K562 (cell line): ENCODE data around the gene KISS1R. TPM values are rescaled to one million over a fixed set of nuclear protein-coding genes. Genes with fewer than 3 reads are reported as not detected.

Experiments used
- BRD4 ChIP-seq: fragments of 200-600 bp; sonication (generic); IDR thresholded peaks from 2 replicates; pipeline ENCODE4 v1.6.1; 2017; ENCODE audit warnings: inconsistent platforms
- ELF1 ChIP-seq: fragments of 200-800 bp; sonication (Bioruptor generic); IDR thresholded peaks from 2 replicates; pipeline ENCODE4 v1.6.1; 2016; ENCODE audit warnings: missing genetic modification characterization, missing compliant biosample characterization
- NFATC3 ChIP-seq: fragments of 450-650 bp; IDR thresholded peaks from 2 replicates; pipeline ENCODE4 v1.6.1; 2017; ENCODE audit warnings: mild to moderate bottlenecking
- PCBP1 ChIP-seq: fragments of 200-400 bp; formaldehyde crosslinking; IDR thresholded peaks from 2 replicates; pipeline ENCODE4 v1.6.1; 2018; ENCODE audit warnings: mild to moderate bottlenecking, low read depth, low read length; ENCODE audit not compliant: poor library complexity, severe bottlenecking
- RBBP5 ChIP-seq: fragments of 200-600 bp; sonication (generic); IDR thresholded peaks from 2 replicates; pipeline ENCODE4 v1.6.1; 2012; ENCODE audit warnings: borderline replicate concordance, mild to moderate bottlenecking, low read length, control low read depth, inconsistent platforms; ENCODE audit not compliant: insufficient read depth, poor library complexity, severe bottlenecking
- RBFOX2 ChIP-seq: fragments of 200-400 bp; formaldehyde crosslinking; IDR thresholded peaks from 2 replicates; pipeline ENCODE4 v1.6.1; 2017; ENCODE audit warnings: low read depth, mild to moderate bottlenecking, low read length, moderate library complexity
- VEZF1 ChIP-seq: fragments of 200-800 bp; sonication (Bioruptor generic); IDR thresholded peaks from 2 replicates; pipeline ENCODE4 v1.6.1; 2017; ENCODE audit warnings: missing genetic modification characterization, missing compliant biosample characterization
- YY1 ChIP-seq, 3 experiments: IDR thresholded peaks; 2 replicates each; pipeline ENCODE4 v1.6.1; 2011; ENCODE audit warnings: low read length in 2 of 3, mild to moderate bottlenecking in 2 of 3, moderate library complexity in 2 of 3, borderline replicate concordance in 1 of 3, control low read depth in 1 of 3, low read depth in 1 of 3; ENCODE audit not compliant: insufficient read depth in 3 of 3, insufficient replicate concordance in 2 of 3, control insufficient read depth in 1 of 3, insufficient read length in 1 of 3; ENCODE audit errors: extremely low read depth in 1 of 3
- ZBTB17 ChIP-seq: fragments of 450-650 bp; formaldehyde crosslinking; IDR thresholded peaks from 2 replicates; pipeline ENCODE4 v1.4.0; 2020; ENCODE audit warnings: mild to moderate bottlenecking
- polyA plus RNA-seq, 8 experiments: library from polyadenylated mRNA; depleted of rRNA in 4 of 8; stranded (reverse) in 5 of 8; unstranded in 3 of 8; fragments of >200 nt; fragmentation: Nextera tagmentation in 2 of 8; fragmentation: Illumina TruSeq in 1 of 8; extraction: Ambion mirVana in 2 of 8; extraction: Trizol in 1 of 8; gene quantifications; 2 replicates each; pipeline versions ENCODE4 v1.2.1 to v1.2.3, GENCODE V29; 2011 to 2014; ENCODE audit warnings: inconsistent platforms in 1 of 8, missing spikeins in 1 of 8
- total RNA-seq, 7 experiments: library from RNA; depleted of rRNA in 6 of 7; stranded (reverse); fragments of >200 nt in 6 of 7; fragmentation: Illumina TruSeq in 2 of 7; extraction: Trizol in 2 of 7; gene quantifications; 2 replicates each; pipeline versions ENCODE4 v1.2.1 to v1.2.3, GENCODE V29; 2011 to 2021; ENCODE audit warnings: low replicate concordance in 1 of 7
- TF ChIP-seq, protein P1 (sequence below), 2 experiments: fragments of 450-650 bp; conservative IDR thresholded peaks; 2 replicates each; pipeline ENCODE4 v1.6.1; 2017; ENCODE audit warnings: mild to moderate bottlenecking in 2 of 2, moderate library complexity in 2 of 2
- TF ChIP-seq, protein P2 (sequence below): fragments of 450-650 bp; IDR thresholded peaks from 2 replicates; pipeline ENCODE4 v1.6.1; 2016; ENCODE audit warnings: borderline replicate concordance
- TF ChIP-seq, protein P3 (sequence below): fragments of 450-650 bp; IDR thresholded peaks from 2 replicates; pipeline ENCODE4 v1.6.1; 2016; ENCODE audit warnings: antibody characterized with exemption
- TF ChIP-seq, protein P4 (sequence below): sonication (generic); formaldehyde crosslinking; IDR thresholded peaks from 2 replicates; pipeline ENCODE4 v1.8.1; 2023; ENCODE audit warnings: mild to moderate bottlenecking, missing genetic modification reagents

Gene KISS1R
- total and polyA plus RNA-seq, 9 of the 15 experiments (the other 6 are each of a cell fraction or from before 2014, with no cell fraction given) = 0.37 to 39.4 (median 2.0) TPM

DNA sequence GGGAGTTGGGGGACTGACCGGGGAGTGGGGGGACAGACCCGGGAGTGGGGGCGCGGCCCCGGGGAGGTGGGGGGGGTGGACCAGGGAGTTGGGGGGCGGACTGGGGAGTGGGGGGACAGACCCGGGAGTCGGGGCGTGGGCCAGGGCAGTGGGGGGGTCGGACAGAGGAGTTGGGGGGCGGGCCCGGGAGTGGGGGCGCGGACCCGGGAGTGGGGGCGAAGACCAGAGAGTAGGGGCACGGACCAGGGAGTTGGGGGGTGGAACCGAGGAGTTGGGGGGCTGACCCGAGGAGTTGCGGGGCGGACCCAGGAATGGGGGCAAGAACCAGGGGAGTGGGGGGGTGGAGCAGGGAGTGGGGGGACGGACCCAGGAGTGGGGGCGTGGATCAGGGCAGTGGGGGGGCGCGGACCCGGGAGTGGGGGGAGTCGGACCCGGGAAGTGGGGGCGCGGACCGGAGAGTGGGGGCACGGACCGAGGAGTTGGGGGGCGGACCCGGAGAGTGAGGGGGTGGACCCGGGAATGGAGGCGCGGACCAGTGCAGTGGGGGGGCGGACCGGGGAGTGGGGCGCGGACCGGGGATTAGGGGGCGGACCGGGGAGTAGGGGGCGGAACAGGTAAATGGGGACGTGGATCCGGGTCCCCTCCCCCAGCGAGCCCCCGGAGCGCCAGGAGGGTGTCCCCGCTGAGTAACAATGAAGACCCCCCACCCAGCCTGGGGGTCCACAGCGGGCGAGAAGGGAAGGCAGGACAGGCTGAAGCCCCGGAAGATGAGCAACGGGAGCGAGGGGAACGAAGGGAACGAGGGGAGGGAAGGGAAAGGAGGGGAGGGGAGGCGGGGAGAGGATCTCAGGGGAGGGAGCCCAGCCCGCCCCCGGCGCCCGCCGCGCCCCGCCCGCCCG, 4.7 kb upstream of the KISS1R start (continued):
- TF ChIP-seq, protein P1, sequence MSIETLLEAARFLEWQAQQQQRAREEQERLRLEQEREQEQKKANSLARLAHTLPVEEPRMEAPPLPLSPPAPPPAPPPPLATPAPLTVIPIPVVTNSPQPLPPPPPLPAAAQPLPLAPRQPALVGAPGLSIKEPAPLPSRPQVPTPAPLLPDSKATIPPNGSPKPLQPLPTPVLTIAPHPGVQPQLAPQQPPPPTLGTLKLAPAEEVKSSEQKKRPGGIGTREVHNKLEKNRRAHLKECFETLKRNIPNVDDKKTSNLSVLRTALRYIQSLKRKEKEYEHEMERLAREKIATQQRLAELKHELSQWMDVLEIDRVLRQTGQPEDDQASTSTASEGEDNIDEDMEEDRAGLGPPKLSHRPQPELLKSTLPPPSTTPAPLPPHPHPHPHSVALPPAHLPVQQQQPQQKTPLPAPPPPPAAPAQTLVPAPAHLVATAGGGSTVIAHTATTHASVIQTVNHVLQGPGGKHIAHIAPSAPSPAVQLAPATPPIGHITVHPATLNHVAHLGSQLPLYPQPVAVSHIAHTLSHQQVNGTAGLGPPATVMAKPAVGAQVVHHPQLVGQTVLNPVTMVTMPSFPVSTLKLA (conservative IDR thresholded peaks at IDR 0.05) = peak in 1 of 2 experiments; percentile 58; a peak in 2 of 4 replicates
- TF ChIP-seq ELF1 (tag) = no peak
- peak; percentile 95 for TF ChIP-seq VEZF1 (CRISPR knock-in tag)
- TF ChIP-seq YY1 (IDR thresholded peaks at IDR 0.05; ENCODE audit: borderline replicate concordance in 1 of 3, control insufficient read depth in 1 of 3, extremely low read depth in 1 of 3, insufficient read depth in 3 of 3, insufficient read length in 1 of 3, insufficient replicate concordance in 2 of 3, low read depth in 1 of 3, low read length in 2 of 3) = peak in 1 of 3 experiments; percentile 44
- no peak for TF ChIP-seq NFATC3
- TF ChIP-seq, protein P2, sequence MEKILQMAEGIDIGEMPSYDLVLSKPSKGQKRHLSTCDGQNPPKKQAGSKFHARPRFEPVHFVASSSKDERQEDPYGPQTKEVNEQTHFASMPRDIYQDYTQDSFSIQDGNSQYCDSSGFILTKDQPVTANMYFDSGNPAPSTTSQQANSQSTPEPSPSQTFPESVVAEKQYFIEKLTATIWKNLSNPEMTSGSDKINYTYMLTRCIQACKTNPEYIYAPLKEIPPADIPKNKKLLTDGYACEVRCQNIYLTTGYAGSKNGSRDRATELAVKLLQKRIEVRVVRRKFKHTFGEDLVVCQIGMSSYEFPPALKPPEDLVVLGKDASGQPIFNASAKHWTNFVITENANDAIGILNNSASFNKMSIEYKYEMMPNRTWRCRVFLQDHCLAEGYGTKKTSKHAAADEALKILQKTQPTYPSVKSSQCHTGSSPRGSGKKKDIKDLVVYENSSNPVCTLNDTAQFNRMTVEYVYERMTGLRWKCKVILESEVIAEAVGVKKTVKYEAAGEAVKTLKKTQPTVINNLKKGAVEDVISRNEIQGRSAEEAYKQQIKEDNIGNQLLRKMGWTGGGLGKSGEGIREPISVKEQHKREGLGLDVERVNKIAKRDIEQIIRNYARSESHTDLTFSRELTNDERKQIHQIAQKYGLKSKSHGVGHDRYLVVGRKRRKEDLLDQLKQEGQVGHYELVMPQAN = peak; percentile 60
- peak; percentile 15 for TF ChIP-seq RBBP5
- TF ChIP-seq ZBTB17 = no peak
- TF ChIP-seq, protein P3, sequence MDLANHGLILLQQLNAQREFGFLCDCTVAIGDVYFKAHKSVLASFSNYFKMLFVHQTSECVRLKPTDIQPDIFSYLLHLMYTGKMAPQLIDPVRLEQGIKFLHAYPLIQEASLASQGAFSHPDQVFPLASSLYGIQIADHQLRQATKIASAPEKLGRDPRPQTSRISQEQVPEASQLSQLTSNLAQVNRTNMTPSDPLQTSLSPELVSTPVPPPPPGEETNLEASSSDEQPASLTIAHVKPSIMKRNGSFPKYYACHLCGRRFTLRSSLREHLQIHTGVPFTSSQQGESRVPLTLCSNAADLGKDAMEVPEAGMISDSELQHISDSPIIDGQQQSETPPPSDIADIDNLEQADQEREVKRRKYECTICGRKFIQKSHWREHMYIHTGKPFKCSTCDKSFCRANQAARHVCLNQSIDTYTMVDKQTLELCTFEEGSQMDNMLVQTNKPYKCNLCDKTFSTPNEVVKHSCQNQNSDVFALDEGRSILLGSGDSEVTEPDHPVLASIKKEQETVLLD = peak; percentile 77
- 0 out of 2 replicates have a peak, but pooled peaks have one; percentile 29 for TF ChIP-seq BRD4
- TF ChIP-seq, protein P4, sequence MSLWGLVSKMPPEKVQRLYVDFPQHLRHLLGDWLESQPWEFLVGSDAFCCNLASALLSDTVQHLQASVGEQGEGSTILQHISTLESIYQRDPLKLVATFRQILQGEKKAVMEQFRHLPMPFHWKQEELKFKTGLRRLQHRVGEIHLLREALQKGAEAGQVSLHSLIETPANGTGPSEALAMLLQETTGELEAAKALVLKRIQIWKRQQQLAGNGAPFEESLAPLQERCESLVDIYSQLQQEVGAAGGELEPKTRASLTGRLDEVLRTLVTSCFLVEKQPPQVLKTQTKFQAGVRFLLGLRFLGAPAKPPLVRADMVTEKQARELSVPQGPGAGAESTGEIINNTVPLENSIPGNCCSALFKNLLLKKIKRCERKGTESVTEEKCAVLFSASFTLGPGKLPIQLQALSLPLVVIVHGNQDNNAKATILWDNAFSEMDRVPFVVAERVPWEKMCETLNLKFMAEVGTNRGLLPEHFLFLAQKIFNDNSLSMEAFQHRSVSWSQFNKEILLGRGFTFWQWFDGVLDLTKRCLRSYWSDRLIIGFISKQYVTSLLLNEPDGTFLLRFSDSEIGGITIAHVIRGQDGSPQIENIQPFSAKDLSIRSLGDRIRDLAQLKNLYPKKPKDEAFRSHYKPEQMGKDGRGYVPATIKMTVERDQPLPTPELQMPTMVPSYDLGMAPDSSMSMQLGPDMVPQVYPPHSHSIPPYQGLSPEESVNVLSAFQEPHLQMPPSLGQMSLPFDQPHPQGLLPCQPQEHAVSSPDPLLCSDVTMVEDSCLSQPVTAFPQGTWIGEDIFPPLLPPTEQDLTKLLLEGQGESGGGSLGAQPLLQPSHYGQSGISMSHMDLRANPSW (CRISPR knock-in tag) = no peak
- peak; percentile 50 for TF ChIP-seq PCBP1
- peak; percentile 53 for TF ChIP-seq RBFOX2
